ENCODE measurements around the gene FOXN1.

GRCh38 chr17:28544402-28545140 is 38.4 kb downstream of the FOXN1 start:
- no peak for TF ChIP-seq EZH2 (IDR thresholded peaks at IDR 0.05)
- no peak for TF ChIP-seq POLR2AphosphoS5 (IDR thresholded peaks at IDR 0.05; ENCODE audit: borderline replicate concordance, low read depth, low read length)

Measured in SK-N-MC (cell line).